K562 (cell line): Measurements from ENCODE around the gene ZDHHC8. TPM values are rescaled to one million over a fixed set of nuclear protein-coding genes. Genes with fewer than 3 reads are reported as not detected.

Experiments
- ATF4 ChIP-seq: fragments of 450-650 bp; formaldehyde crosslinking; IDR thresholded peaks from 2 replicates; pipeline ENCODE4 v1.4.0; 2022; ENCODE audit warnings: mild to moderate bottlenecking, moderate library complexity
- CBFB ChIP-seq: sonication (generic); formaldehyde crosslinking; IDR thresholded peaks from 2 replicates; pipeline ENCODE4 v1.4.0; 2020; ENCODE audit warnings: mild to moderate bottlenecking, missing genetic modification reagents
- CBX5 ChIP-seq: IDR thresholded peaks from 2 replicates; pipeline ENCODE4 v1.6.1; 2014; ENCODE audit warnings: low read depth, borderline replicate concordance
- E2F8 ChIP-seq: fragments of 450-650 bp; IDR thresholded peaks from 2 replicates; pipeline ENCODE4 v1.7.1; 2018; ENCODE audit warnings: mild to moderate bottlenecking, low read depth; ENCODE audit not compliant: partially characterized antibody
- ETV1 ChIP-seq: fragments of 450-650 bp; conservative IDR thresholded peaks from 2 replicates; pipeline ENCODE4 v1.6.1; 2016; ENCODE audit warnings: missing genetic modification characterization, control low read depth, low read depth, missing compliant biosample characterization
- HMGXB4 ChIP-seq: sonication (generic); formaldehyde crosslinking; IDR thresholded peaks from 2 replicates; pipeline ENCODE4 v1.8.1; 2023; ENCODE audit warnings: mild to moderate bottlenecking, missing genetic modification reagents
- MCM2 ChIP-seq: fragments of 450-650 bp; IDR thresholded peaks from 2 replicates; pipeline ENCODE4 v1.6.1; 2017; ENCODE audit warnings: low read depth, mild to moderate bottlenecking
- MLX ChIP-seq, 2 experiments: fragments of 450-650 bp in 1 of 2; sonication (generic) in 1 of 2; formaldehyde crosslinking; conservative IDR thresholded peaks; 2 replicates each; pipeline versions ENCODE4 v1.4.0 to v1.8.1; 2020 to 2022; ENCODE audit warnings: mild to moderate bottlenecking in 1 of 2, missing genetic modification reagents in 1 of 2
- MYBL2 ChIP-seq, 2 experiments: fragments of 450-650 bp in 1 of 2; sonication (generic) in 1 of 2; formaldehyde crosslinking in 1 of 2; IDR thresholded peaks; 2 replicates each; pipeline versions ENCODE4 v1.6.1 to v1.8.1; 2017 to 2022; ENCODE audit warnings: borderline replicate concordance in 1 of 2, inconsistent platforms in 1 of 2, low read depth in 1 of 2, mild to moderate bottlenecking in 1 of 2, missing genetic modification reagents in 1 of 2, moderate library complexity in 1 of 2
- RBM17 ChIP-seq: fragments of 200-400 bp; formaldehyde crosslinking; IDR thresholded peaks from 2 replicates; pipeline ENCODE4 v1.6.1; 2017; ENCODE audit warnings: low read depth, mild to moderate bottlenecking, low read length, borderline replicate concordance
- SMAD2 ChIP-seq: fragments of 150-350 bp; IDR thresholded peaks from 2 replicates; pipeline ENCODE4 v1.6.1; 2014; ENCODE audit warnings: low read depth, mild to moderate bottlenecking, low read length
- ZBED1 ChIP-seq: IDR thresholded peaks from 2 replicates; pipeline ENCODE4 v1.6.1; 2014
- ZNF41 ChIP-seq: fragments of 250-450 bp; sonication (Bioruptor Pico); conservative IDR thresholded peaks from 2 replicates; pipeline ENCODE4 v1.4.0; 2020; ENCODE audit warnings: mild to moderate bottlenecking
- polyA plus RNA-seq, 8 experiments: library from polyadenylated mRNA; depleted of rRNA in 4 of 8; stranded (reverse) in 5 of 8; unstranded in 3 of 8; fragments of >200 nt; fragmentation: Nextera tagmentation in 2 of 8; fragmentation: Illumina TruSeq in 1 of 8; extraction: Ambion mirVana in 2 of 8; extraction: Trizol in 1 of 8; gene quantifications; 2 replicates each; pipeline versions ENCODE4 v1.2.1 to v1.2.3, GENCODE V29; 2011 to 2014; ENCODE audit warnings: inconsistent platforms in 1 of 8, missing spikeins in 1 of 8
- total RNA-seq, 7 experiments: library from RNA; depleted of rRNA in 6 of 7; stranded (reverse); fragments of >200 nt in 6 of 7; fragmentation: Illumina TruSeq in 2 of 7; extraction: Trizol in 2 of 7; gene quantifications; 2 replicates each; pipeline versions ENCODE4 v1.2.1 to v1.2.3, GENCODE V29; 2011 to 2021; ENCODE audit warnings: low replicate concordance in 1 of 7
- TF ChIP-seq, protein P1 (sequence below), 3 experiments: fragments of 200-800 bp in 1 of 3; sonication (Bioruptor generic) in 1 of 3; sonication (generic) in 1 of 3; formaldehyde crosslinking in 1 of 3; IDR thresholded peaks; 2 replicates each; pipeline versions ENCODE4 v1.6.1 to v1.8.0; 2016 to 2022; ENCODE audit warnings: mild to moderate bottlenecking in 2 of 3, missing compliant biosample characterization in 2 of 3, missing genetic modification characterization in 2 of 3, missing genetic modification reagents in 1 of 3
- TF ChIP-seq, protein P2 (sequence below): fragments of 200-400 bp; formaldehyde crosslinking; IDR thresholded peaks from 2 replicates; pipeline ENCODE4 v1.6.1; 2017; ENCODE audit warnings: mild to moderate bottlenecking, low read depth, low read length, moderate library complexity
- TF ChIP-seq, protein P3 (sequence below): fragments of 450-650 bp; formaldehyde crosslinking; IDR thresholded peaks from 2 replicates; pipeline ENCODE4 v1.4.0; 2020; ENCODE audit warnings: mild to moderate bottlenecking, moderate library complexity

The ZDHHC8 gene
- total and polyA plus RNA-seq, 9 of the 15 experiments (the other 6 are each of a cell fraction or from before 2014, with no cell fraction given), result 0.04 to 109 (median 16.4) TPM

GRCh38 chr22:20180640-20181039, 49.0 kb downstream of the ZDHHC8 start (continued):
- TF ChIP-seq CBX5 (no peak), RBM17 (no peak), CBFB (no peak), SMAD2 (no peak), MYBL2 (IDR thresholded peaks at IDR 0.05; ENCODE audit: low read depth) (no peak), MYBL2 (CRISPR knock-in tag; IDR thresholded peaks at IDR 0.05; ENCODE audit: borderline replicate concordance) (no peak; the same call in 1 of the 2 replicates), MLX (CRISPR knock-in tag; conservative IDR thresholded peaks at IDR 0.05) (no peak), ATF4 (CRISPR knock-in tag) (no peak), MCM2 (no peak), ZBED1 (no peak), ZNF41 (CRISPR knock-in tag) (no peak), E2F8 (no peak), HMGXB4 (CRISPR knock-in tag) (no peak), ETV1 (tag) (no peak)
- TF ChIP-seq, protein P1, sequence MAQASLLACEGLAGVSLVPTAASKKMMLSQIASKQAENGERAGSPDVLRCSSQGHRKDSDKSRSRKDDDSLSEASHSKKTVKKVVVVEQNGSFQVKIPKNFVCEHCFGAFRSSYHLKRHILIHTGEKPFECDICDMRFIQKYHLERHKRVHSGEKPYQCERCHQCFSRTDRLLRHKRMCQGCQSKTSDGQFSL (CRISPR knock-in tag; IDR thresholded peaks at IDR 0.05), result no peak
- TF ChIP-seq, protein P1 (tag; IDR thresholded peaks at IDR 0.05), result no peak
- TF ChIP-seq, protein P2, sequence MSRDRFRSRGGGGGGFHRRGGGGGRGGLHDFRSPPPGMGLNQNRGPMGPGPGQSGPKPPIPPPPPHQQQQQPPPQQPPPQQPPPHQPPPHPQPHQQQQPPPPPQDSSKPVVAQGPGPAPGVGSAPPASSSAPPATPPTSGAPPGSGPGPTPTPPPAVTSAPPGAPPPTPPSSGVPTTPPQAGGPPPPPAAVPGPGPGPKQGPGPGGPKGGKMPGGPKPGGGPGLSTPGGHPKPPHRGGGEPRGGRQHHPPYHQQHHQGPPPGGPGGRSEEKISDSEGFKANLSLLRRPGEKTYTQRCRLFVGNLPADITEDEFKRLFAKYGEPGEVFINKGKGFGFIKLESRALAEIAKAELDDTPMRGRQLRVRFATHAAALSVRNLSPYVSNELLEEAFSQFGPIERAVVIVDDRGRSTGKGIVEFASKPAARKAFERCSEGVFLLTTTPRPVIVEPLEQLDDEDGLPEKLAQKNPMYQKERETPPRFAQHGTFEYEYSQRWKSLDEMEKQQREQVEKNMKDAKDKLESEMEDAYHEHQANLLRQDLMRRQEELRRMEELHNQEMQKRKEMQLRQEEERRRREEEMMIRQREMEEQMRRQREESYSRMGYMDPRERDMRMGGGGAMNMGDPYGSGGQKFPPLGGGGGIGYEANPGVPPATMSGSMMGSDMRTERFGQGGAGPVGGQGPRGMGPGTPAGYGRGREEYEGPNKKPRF, result no peak
- TF ChIP-seq, protein P3, sequence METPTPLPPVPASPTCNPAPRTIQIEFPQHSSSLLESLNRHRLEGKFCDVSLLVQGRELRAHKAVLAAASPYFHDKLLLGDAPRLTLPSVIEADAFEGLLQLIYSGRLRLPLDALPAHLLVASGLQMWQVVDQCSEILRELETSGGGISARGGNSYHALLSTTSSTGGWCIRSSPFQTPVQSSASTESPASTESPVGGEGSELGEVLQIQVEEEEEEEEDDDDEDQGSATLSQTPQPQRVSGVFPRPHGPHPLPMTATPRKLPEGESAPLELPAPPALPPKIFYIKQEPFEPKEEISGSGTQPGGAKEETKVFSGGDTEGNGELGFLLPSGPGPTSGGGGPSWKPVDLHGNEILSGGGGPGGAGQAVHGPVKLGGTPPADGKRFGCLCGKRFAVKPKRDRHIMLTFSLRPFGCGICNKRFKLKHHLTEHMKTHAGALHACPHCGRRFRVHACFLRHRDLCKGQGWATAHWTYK (CRISPR knock-in tag), result no peak
